ENCODE measurements around the gene VEPH1.

The VEPH1 gene

GRCh38 chr3:157363393-157363792, 139.8 kb downstream of the VEPH1 start:
- DNase-seq (ENCODE audit: low read depth, low spot score) = no peak
- no peak overlapping the region for H3K4me3 ChIP-seq (ENCODE audit: low read depth, low read length)
- TF ChIP-seq CTCF (IDR thresholded peaks at IDR 0.05; ENCODE audit: insufficient read depth, low read length, missing control alignments) = no peak
- ChIA-PET CTCF (interaction anchor here (0.6 to 1.3 kb wide), 2 partner anchors 8 to 159 kb away, joined by 3 read pairs; no protein-coding TSS in a partner anchor), POLR2A (no interaction called here)

- no peak overlapping the region for H3K4me3 ChIP-seq (ENCODE audit: low read depth, low read length)
- POLR2A ChIA-PET = no interaction called here
- CTCF ChIA-PET = interaction anchor here (0.6 to 2.1 kb wide), 3 partner anchors 11 to 160 kb away, joined by 3 to 4 read pairs (median 3); no protein-coding TSS in a partner anchor
- DNase-seq (ENCODE audit: low read depth, low spot score) = no peak
- TF ChIP-seq CTCF (IDR thresholded peaks at IDR 0.05; ENCODE audit: insufficient read depth, low read length, missing control alignments) = no peak
These were observed 140.9 kb downstream of the VEPH1 start for GRCh38 chr3:157362348-157362747.

GRCh38 chr3:157360044-157360443, 143.2 kb downstream of the VEPH1 start:
- H3K4me3 ChIP-seq (ENCODE audit: low read depth, low read length) = no peak overlapping the region
- CTCF ChIA-PET = interaction anchor here (1.5 to 2.1 kb wide), 4 partner anchors 84 to 158 kb away, joined by 3 to 6 read pairs (median 4); no protein-coding TSS in a partner anchor
- DNase-seq (ENCODE audit: low read depth, low spot score) = peak; percentile 53
- TF ChIP-seq CTCF (IDR thresholded peaks at IDR 0.05; ENCODE audit: insufficient read depth, low read length, missing control alignments) = no peak
- POLR2A ChIA-PET = interaction anchor here (0.7 to 1.0 kb wide), 3 partner anchors 16 to 168 kb away, joined by 3 to 4 read pairs (median 3); no protein-coding TSS in a partner anchor

GRCh38 chr3:157356541-157356940, 146.7 kb downstream of the VEPH1 start:
- POLR2A ChIA-PET = no interaction called here
- no peak overlapping the region for H3K4me3 ChIP-seq (ENCODE audit: low read depth, low read length)
- DNase-seq (ENCODE audit: low read depth, low spot score) = no peak
- no peak for TF ChIP-seq CTCF (IDR thresholded peaks at IDR 0.05; ENCODE audit: insufficient read depth, low read length, missing control alignments)
- CTCF ChIA-PET = interaction anchor here (3.8 kb wide), 1 partner anchor 26 kb away, joined by 13 read pairs; no protein-coding TSS in a partner anchor

- ChIA-PET POLR2A (no interaction called here), CTCF (interaction anchor here (0.9 to 3.8 kb wide), 2 partner anchors 9 to 25 kb away, joined by 3 to 13 read pairs; no protein-coding TSS in a partner anchor)
- DNase-seq (ENCODE audit: low read depth, low spot score) = no peak
- no peak for TF ChIP-seq CTCF (IDR thresholded peaks at IDR 0.05; ENCODE audit: insufficient read depth, low read length, missing control alignments)
- no peak overlapping the region for H3K4me3 ChIP-seq (ENCODE audit: low read depth, low read length)
These were observed 147.9 kb downstream of the VEPH1 start for GRCh38 chr3:157355276-157355675.

- POLR2A ChIA-PET = no interaction called here
- DNase-seq (ENCODE audit: low read depth, low spot score) = no peak
- peak; percentile 13 for TF ChIP-seq CTCF (IDR thresholded peaks at IDR 0.05; ENCODE audit: insufficient read depth, low read length, missing control alignments)
- CTCF ChIA-PET = interaction anchor here (0.7 to 3.8 kb wide), 3 partner anchors 9 to 25 kb away, joined by 3 to 13 read pairs (median 4); no protein-coding TSS in a partner anchor
- H3K4me3 ChIP-seq (ENCODE audit: low read depth, low read length) = no peak overlapping the region
These were observed 148.5 kb downstream of the VEPH1 start for GRCh38 chr3:157354722-157355121.

Data from AG04449 (cell line).